LNCaP clone FGC (cell line): ENCODE data around the gene ADAMTS2.

Source experiments
- DNase-seq: peaks from one replicate; pipeline ENCODE4 v3.0.0-alpha.2; 2011; ENCODE audit warnings: low read depth
- H3K4me3 ChIP-seq: 2 replicates; pipeline ENCODE4 v1.5.1; 2011; ENCODE audit warnings: mild to moderate bottlenecking, low read depth, low read length, control low read depth
- TF ChIP-seq, protein P1 (sequence below): IDR thresholded peaks from 2 replicates; pipeline ENCODE4 v1.5.1; 2012; ENCODE audit warnings: mild to moderate bottlenecking; ENCODE audit not compliant: control insufficient read depth, insufficient read depth; ENCODE audit errors: extremely low read depth

The ADAMTS2 gene

GRCh38 chr5:179345433-179346321 lies at the start of gene ADAMTS2:
Gene ADAMTS2 (minus strand): TSS chr5:179345461. CDS start chr5:179345328, 133 bp downstream.
- TF ChIP-seq, protein P1, sequence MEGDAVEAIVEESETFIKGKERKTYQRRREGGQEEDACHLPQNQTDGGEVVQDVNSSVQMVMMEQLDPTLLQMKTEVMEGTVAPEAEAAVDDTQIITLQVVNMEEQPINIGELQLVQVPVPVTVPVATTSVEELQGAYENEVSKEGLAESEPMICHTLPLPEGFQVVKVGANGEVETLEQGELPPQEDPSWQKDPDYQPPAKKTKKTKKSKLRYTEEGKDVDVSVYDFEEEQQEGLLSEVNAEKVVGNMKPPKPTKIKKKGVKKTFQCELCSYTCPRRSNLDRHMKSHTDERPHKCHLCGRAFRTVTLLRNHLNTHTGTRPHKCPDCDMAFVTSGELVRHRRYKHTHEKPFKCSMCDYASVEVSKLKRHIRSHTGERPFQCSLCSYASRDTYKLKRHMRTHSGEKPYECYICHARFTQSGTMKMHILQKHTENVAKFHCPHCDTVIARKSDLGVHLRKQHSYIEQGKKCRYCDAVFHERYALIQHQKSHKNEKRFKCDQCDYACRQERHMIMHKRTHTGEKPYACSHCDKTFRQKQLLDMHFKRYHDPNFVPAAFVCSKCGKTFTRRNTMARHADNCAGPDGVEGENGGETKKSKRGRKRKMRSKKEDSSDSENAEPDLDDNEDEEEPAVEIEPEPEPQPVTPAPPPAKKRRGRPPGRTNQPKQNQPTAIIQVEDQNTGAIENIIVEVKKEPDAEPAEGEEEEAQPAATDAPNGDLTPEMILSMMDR = no peak
- no peak within 1 kb of the TSS for H3K4me3 ChIP-seq
- no peak for DNase-seq

GRCh38 chr5:179393078-179393477 lies 47.8 kb upstream of the ADAMTS2 start:
- TF ChIP-seq, protein P1 = no peak
- no peak for DNase-seq
- H3K4me3 ChIP-seq = no peak overlapping the region

GRCh38 chr5:179387151-179388110 lies 42.2 kb upstream of the ADAMTS2 start:
- TF ChIP-seq, protein P1 = no peak
- no peak overlapping the region for H3K4me3 ChIP-seq

DNA sequence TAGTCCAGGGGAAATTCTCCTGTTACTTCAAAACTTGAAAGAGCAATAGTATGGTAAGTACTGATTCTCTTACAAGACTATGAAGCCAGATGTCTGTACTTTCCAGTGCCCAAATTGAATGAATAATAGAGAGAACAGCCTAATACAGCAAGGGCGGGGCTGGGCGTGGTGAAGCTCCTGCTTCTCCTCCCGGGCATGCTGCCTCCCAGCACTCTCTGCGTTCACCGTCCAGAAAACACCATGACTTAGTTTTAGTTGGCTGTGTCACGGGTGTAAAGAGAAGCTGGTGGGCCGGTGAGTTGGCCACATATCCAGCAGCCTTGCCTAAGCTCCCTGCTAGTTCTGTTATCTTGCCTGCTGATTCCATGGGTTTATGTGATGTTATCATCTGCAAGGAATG lies 40.7 kb upstream of the ADAMTS2 start:
- TF ChIP-seq, protein P1 = no peak
- H3K4me3 ChIP-seq = no peak overlapping the region
- no peak for DNase-seq

More at GRCh38 chr5:179387151-179388110, 42.2 kb upstream of the ADAMTS2 start:
- no peak for DNase-seq

GRCh38 chr5:179382486-179382885 lies 37.2 kb upstream of the ADAMTS2 start:
- DNase-seq = no peak
- TF ChIP-seq, protein P1 = no peak
- no peak overlapping the region for H3K4me3 ChIP-seq

GRCh38 chr5:179381691-179382090 lies 36.4 kb upstream of the ADAMTS2 start:
- DNase-seq = no peak
- no peak overlapping the region for H3K4me3 ChIP-seq
- TF ChIP-seq, protein P1 = no peak
